HepG2 (cell line): ENCODE measurements around the gene TSGA10. TPM values are rescaled to one million over a fixed set of nuclear protein-coding genes. Genes with fewer than 3 reads are reported as not detected.

Source experiments
- ASH2L ChIP-seq: fragments of 300-600, 200-600 bp; sonication (generic); IDR thresholded peaks from 2 replicates; pipeline ENCODE4 v1.7.0; 2017; ENCODE audit warnings: low read depth, mild to moderate bottlenecking, moderate library complexity, mixed read lengths, low read length; ENCODE audit not compliant: insufficient read length
- ATAD3A ChIP-seq: sonication (generic); formaldehyde crosslinking; IDR thresholded peaks from 2 replicates; pipeline ENCODE4 v1.4.0; 2020; ENCODE audit warnings: missing genetic modification reagents
- CEBPG ChIP-seq: IDR thresholded peaks from 2 replicates; pipeline ENCODE4 v1.6.1; 2016
- IRF2 ChIP-seq: IDR thresholded peaks from 2 replicates; pipeline ENCODE4 v1.6.1; 2018; ENCODE audit warnings: missing genetic modification reagents, missing compliant biosample characterization
- MLX ChIP-seq: IDR thresholded peaks from 2 replicates; pipeline ENCODE4 v1.6.1; 2016
- NR2C2 ChIP-seq: sonication (generic); formaldehyde crosslinking; IDR thresholded peaks from 2 replicates; pipeline ENCODE4 v1.4.0; 2020; ENCODE audit warnings: missing genetic modification reagents, mild to moderate bottlenecking, moderate library complexity, borderline replicate concordance
- PATZ1 ChIP-seq: sonication (generic); formaldehyde crosslinking; IDR thresholded peaks from 2 replicates; pipeline ENCODE4 v1.4.0; 2020; ENCODE audit warnings: missing genetic modification reagents
- POLR2AphosphoS5 ChIP-seq: IDR thresholded peaks from 2 replicates; pipeline ENCODE4 v1.6.1; 2012; ENCODE audit warnings: low read depth, low read length
- RXRB ChIP-seq: IDR thresholded peaks from 2 replicates; pipeline ENCODE4 v1.6.1; 2016; ENCODE audit warnings: borderline replicate concordance, missing genetic modification reagents, missing compliant biosample characterization
- SIX4 ChIP-seq: sonication (generic); formaldehyde crosslinking; IDR thresholded peaks from 2 replicates; pipeline ENCODE4 v1.4.0; 2020; ENCODE audit warnings: missing genetic modification reagents
- SNAPC5 ChIP-seq: sonication (generic); formaldehyde crosslinking; IDR thresholded peaks from 2 replicates; pipeline ENCODE4 v1.8.1; 2023; ENCODE audit warnings: mild to moderate bottlenecking, missing genetic modification reagents, borderline replicate concordance
- TFAP4 ChIP-seq: sonication (generic); IDR thresholded peaks from 2 replicates; pipeline ENCODE4 v1.6.1; 2016; ENCODE audit warnings: low read depth, borderline replicate concordance
- ZEB1 ChIP-seq: IDR thresholded peaks from 2 replicates; pipeline ENCODE4 v1.6.1; 2012; ENCODE audit warnings: mild to moderate bottlenecking, low read depth, inconsistent platforms; ENCODE audit not compliant: insufficient replicate concordance
- ZFP90 ChIP-seq: sonication (generic); formaldehyde crosslinking; IDR thresholded peaks from 2 replicates; pipeline ENCODE4 v1.8.0; 2022; ENCODE audit warnings: missing genetic modification reagents, mild to moderate bottlenecking, inconsistent platforms, borderline replicate concordance
- ZNF451 ChIP-seq: sonication (generic); formaldehyde crosslinking; IDR thresholded peaks from 2 replicates; pipeline ENCODE4 v1.5.0; 2020; ENCODE audit warnings: mild to moderate bottlenecking, missing genetic modification reagents
- ZNF644 ChIP-seq: IDR thresholded peaks from 2 replicates; pipeline ENCODE4 v1.6.1; 2016; ENCODE audit warnings: low read depth
- ZNF709 ChIP-seq: sonication (generic); formaldehyde crosslinking; IDR thresholded peaks from 2 replicates; pipeline ENCODE4 v1.5.0; 2020; ENCODE audit warnings: mild to moderate bottlenecking, missing genetic modification reagents
- polyA plus RNA-seq, 8 experiments: library from polyadenylated mRNA; depleted of rRNA in 3 of 8; stranded (reverse) in 7 of 8; unstranded in 1 of 8; fragments of >200 nt; fragmentation: Illumina TruSeq in 4 of 8; extraction: Trizol in 4 of 8; gene quantifications; 2 replicates each; pipeline versions ENCODE4 v1.2.1 to v1.2.3, GENCODE V29; 2011 to 2016; ENCODE audit warnings: low read depth in 4 of 8, missing spikeins in 1 of 8, mixed read lengths in 1 of 8; ENCODE audit not compliant: insufficient read depth in 1 of 8
- total RNA-seq, 5 experiments: library from RNA; depleted of rRNA; stranded (reverse); fragments of >200 nt; fragmentation: Illumina TruSeq; extraction: Trizol; gene quantifications; 2 replicates each; pipeline ENCODE4 v1.2.3, GENCODE V29; 2016; ENCODE audit warnings: low read depth in 1 of 5
- TF ChIP-seq, protein P1 (sequence below): sonication (generic); formaldehyde crosslinking; IDR thresholded peaks from 2 replicates; pipeline ENCODE4 v1.4.0; 2020; ENCODE audit warnings: mild to moderate bottlenecking, missing genetic modification reagents
- TF ChIP-seq, protein P2 (sequence below): sonication (generic); formaldehyde crosslinking; IDR thresholded peaks from 2 replicates; pipeline ENCODE4 v1.4.0; 2020; ENCODE audit warnings: missing genetic modification reagents, borderline replicate concordance
- TF ChIP-seq, protein P3 (sequence below): IDR thresholded peaks from 2 replicates; pipeline ENCODE4 v1.4.0; 2020; ENCODE audit warnings: mild to moderate bottlenecking, missing genetic modification reagents

Gene TSGA10
- total and polyA plus RNA-seq, 2 of the 13 experiments (the other 11 are each of a cell fraction or from before 2014, with no cell fraction given) = 4.7 to 13.1 TPM

GRCh38 chr2:99183025-99183424 is 28.3 kb upstream of the TSGA10 start (continued):
- no peak for TF ChIP-seq TFAP4
- peak; percentile 86 for TF ChIP-seq ZNF644 (CRISPR knock-in tag)
- TF ChIP-seq ZEB1 = no peak
- TF ChIP-seq IRF2 (CRISPR knock-in tag) = peak; percentile 25; the same call in 1 of the 2 replicates
- TF ChIP-seq POLR2AphosphoS5 = no peak
- 0 out of 2 replicates have a peak, but pooled peaks have one; percentile 21 for TF ChIP-seq NR2C2 (CRISPR knock-in tag)
- TF ChIP-seq, protein P1, sequence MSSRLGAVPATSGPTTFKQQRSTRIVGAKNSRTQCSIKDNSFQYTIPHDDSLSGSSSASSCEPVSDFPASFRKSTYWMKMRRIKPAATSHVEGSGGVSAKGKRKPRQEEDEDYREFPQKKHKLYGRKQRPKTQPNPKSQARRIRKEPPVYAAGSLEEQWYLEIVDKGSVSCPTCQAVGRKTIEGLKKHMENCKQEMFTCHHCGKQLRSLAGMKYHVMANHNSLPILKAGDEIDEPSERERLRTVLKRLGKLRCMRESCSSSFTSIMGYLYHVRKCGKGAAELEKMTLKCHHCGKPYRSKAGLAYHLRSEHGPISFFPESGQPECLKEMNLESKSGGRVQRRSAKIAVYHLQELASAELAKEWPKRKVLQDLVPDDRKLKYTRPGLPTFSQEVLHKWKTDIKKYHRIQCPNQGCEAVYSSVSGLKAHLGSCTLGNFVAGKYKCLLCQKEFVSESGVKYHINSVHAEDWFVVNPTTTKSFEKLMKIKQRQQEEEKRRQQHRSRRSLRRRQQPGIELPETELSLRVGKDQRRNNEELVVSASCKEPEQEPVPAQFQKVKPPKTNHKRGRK (CRISPR knock-in tag) = no peak
- no peak for TF ChIP-seq ATAD3A (CRISPR knock-in tag)
- peak; percentile 92 for TF ChIP-seq PATZ1 (CRISPR knock-in tag)
- TF ChIP-seq ASH2L = no peak
- TF ChIP-seq ZFP90 = 0 out of 2 replicates have a peak, but pooled peaks have one; percentile 30
- TF ChIP-seq RXRB (CRISPR knock-in tag) = 0 out of 2 replicates have a peak, but pooled peaks have one; percentile 30
- 0 out of 2 replicates have a peak, but pooled peaks have one; percentile 55 for TF ChIP-seq ZNF709 (CRISPR knock-in tag)
- 0 out of 2 replicates have a peak, but pooled peaks have one; percentile 9 for TF ChIP-seq SNAPC5 (CRISPR knock-in tag)
- TF ChIP-seq SIX4 (CRISPR knock-in tag) = peak; percentile 98
- TF ChIP-seq, protein P2, sequence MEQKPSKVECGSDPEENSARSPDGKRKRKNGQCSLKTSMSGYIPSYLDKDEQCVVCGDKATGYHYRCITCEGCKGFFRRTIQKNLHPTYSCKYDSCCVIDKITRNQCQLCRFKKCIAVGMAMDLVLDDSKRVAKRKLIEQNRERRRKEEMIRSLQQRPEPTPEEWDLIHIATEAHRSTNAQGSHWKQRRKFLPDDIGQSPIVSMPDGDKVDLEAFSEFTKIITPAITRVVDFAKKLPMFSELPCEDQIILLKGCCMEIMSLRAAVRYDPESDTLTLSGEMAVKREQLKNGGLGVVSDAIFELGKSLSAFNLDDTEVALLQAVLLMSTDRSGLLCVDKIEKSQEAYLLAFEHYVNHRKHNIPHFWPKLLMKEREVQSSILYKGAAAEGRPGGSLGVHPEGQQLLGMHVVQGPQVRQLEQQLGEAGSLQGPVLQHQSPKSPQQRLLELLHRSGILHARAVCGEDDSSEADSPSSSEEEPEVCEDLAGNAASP = peak; percentile 25; the same call in 1 of the 2 replicates
- TF ChIP-seq ZNF451 (CRISPR knock-in tag) = 0 out of 2 replicates have a peak, but pooled peaks have one; percentile 45
- TF ChIP-seq CEBPG (CRISPR knock-in tag) = peak; percentile 96
- TF ChIP-seq MLX (CRISPR knock-in tag) = peak; percentile 22; the same call in 1 of the 2 replicates
- TF ChIP-seq, protein P3, sequence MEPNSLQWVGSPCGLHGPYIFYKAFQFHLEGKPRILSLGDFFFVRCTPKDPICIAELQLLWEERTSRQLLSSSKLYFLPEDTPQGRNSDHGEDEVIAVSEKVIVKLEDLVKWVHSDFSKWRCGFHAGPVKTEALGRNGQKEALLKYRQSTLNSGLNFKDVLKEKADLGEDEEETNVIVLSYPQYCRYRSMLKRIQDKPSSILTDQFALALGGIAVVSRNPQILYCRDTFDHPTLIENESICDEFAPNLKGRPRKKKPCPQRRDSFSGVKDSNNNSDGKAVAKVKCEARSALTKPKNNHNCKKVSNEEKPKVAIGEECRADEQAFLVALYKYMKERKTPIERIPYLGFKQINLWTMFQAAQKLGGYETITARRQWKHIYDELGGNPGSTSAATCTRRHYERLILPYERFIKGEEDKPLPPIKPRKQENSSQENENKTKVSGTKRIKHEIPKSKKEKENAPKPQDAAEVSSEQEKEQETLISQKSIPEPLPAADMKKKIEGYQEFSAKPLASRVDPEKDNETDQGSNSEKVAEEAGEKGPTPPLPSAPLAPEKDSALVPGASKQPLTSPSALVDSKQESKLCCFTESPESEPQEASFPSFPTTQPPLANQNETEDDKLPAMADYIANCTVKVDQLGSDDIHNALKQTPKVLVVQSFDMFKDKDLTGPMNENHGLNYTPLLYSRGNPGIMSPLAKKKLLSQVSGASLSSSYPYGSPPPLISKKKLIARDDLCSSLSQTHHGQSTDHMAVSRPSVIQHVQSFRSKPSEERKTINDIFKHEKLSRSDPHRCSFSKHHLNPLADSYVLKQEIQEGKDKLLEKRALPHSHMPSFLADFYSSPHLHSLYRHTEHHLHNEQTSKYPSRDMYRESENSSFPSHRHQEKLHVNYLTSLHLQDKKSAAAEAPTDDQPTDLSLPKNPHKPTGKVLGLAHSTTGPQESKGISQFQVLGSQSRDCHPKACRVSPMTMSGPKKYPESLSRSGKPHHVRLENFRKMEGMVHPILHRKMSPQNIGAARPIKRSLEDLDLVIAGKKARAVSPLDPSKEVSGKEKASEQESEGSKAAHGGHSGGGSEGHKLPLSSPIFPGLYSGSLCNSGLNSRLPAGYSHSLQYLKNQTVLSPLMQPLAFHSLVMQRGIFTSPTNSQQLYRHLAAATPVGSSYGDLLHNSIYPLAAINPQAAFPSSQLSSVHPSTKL (CRISPR knock-in tag) = peak; percentile 56
